Progenitor cell of endocrine pancreas (in vitro differentiated cells): ENCODE data around the gene NUCB1. TPM values are rescaled to one million over a fixed set of nuclear protein-coding genes. Genes with fewer than 3 reads are reported as not detected.
"Not testable (repeated sequence)": the region's sequence is repeated elsewhere in the genome, so short reads cannot be mapped to it uniquely, and the experiment has no call there.

Experiments
- DNase-seq: peaks from one replicate; pipeline ENCODE4 v3.0.0; 2021; ENCODE audit warnings: low spot score; ENCODE audit not compliant: unreplicated experiment
- H3K27ac Mint-ChIP-seq: 2 replicates; pipeline ENCODE4 v1.8.0; 2021; ENCODE audit warnings: mild to moderate bottlenecking, moderate library complexity, mixed read lengths
- H3K27me3 Mint-ChIP-seq: 2 replicates; pipeline ENCODE4 v1.8.0; 2021; ENCODE audit warnings: mixed read lengths
- H3K36me3 Mint-ChIP-seq: 2 replicates; pipeline ENCODE4 v1.8.0; 2022; ENCODE audit warnings: mixed read lengths; ENCODE audit not compliant: insufficient read depth
- H3K4me1 Mint-ChIP-seq: 2 replicates; pipeline ENCODE4 v1.8.0; 2021; ENCODE audit warnings: low read depth, mixed read lengths
- H3K4me3 Mint-ChIP-seq: 2 replicates; pipeline ENCODE4 v1.8.0; 2021; ENCODE audit warnings: low read depth, mild to moderate bottlenecking, moderate library complexity, mixed read lengths
- H3K9me3 Mint-ChIP-seq: 2 replicates; pipeline ENCODE4 v1.8.0; 2021; ENCODE audit warnings: low read depth, mixed read lengths
- total RNA-seq: library from RNA; stranded (reverse); gene quantifications from 2 replicates; pipeline ENCODE4 v1.2.1, GENCODE V29; 2021
- TF ChIP-seq, protein P1 (sequence below): fragments of 200-600 bp; sonication (generic); IDR thresholded peaks from one replicate; pipeline ENCODE4 v1.5.0; 2021; ENCODE audit warnings: antibody characterized with exemption, mild to moderate bottlenecking; ENCODE audit not compliant: unreplicated experiment

The NUCB1 gene
- total RNA-seq, 1 donor from 2014 or later, result 165 TPM

DNA sequence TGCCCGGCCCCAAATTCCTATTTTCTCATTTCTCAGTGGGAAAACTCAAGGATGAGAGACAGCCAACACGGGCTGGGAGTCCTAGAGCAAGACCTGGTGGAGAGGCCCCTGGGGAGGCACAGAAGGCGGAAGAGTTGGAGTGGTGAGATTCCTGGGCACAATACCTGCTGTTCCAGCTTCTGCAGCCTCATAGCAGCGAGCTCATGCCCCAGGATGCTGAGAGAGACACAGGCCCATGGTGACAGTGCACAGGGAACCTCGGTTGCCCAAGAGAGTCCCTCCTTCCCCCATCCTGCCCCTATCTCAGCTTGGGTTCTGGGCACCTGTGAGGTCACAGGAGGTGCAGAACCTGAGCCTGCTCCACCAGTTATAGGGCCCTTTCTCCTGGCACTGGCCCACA lies 2.9 kb upstream of the NUCB1 start:
- Mint-ChIP-seq H3K27ac (no peak overlapping the region), H3K4me1 (peaks cover 15% of the 10 kb centered on the region), H3K36me3 (no peaks in the 10 kb centered on the region), H3K27me3 (peaks cover 4% of the 10 kb centered on the region), H3K4me3 (no peak overlapping the region), H3K9me3 (no peaks in the 10 kb centered on the region)
- no peak for DNase-seq
- TF ChIP-seq, protein P1, sequence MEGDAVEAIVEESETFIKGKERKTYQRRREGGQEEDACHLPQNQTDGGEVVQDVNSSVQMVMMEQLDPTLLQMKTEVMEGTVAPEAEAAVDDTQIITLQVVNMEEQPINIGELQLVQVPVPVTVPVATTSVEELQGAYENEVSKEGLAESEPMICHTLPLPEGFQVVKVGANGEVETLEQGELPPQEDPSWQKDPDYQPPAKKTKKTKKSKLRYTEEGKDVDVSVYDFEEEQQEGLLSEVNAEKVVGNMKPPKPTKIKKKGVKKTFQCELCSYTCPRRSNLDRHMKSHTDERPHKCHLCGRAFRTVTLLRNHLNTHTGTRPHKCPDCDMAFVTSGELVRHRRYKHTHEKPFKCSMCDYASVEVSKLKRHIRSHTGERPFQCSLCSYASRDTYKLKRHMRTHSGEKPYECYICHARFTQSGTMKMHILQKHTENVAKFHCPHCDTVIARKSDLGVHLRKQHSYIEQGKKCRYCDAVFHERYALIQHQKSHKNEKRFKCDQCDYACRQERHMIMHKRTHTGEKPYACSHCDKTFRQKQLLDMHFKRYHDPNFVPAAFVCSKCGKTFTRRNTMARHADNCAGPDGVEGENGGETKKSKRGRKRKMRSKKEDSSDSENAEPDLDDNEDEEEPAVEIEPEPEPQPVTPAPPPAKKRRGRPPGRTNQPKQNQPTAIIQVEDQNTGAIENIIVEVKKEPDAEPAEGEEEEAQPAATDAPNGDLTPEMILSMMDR, result no peak

- H3K36me3 Mint-ChIP-seq, H3K27me3 Mint-ChIP-seq, H3K9me3 Mint-ChIP-seq, DNase-seq: not testable (repeated sequence)
- Mint-ChIP-seq H3K4me1 (peaks cover 13% of the 10 kb centered on the region), H3K27ac (peak overlapping the region; percentile 80), H3K4me3 (peak overlapping the region; percentile 73)
Observed at GRCh38 chr19:48899386-48899749, 744 bp upstream of the NUCB1 start.

GRCh38 chr19:48900477-48901406 lies 630 bp downstream of the NUCB1 start:
- peaks cover 10% of the 10 kb centered on the region for H3K36me3 Mint-ChIP-seq
- H3K9me3 Mint-ChIP-seq, result no peaks in the 10 kb centered on the region
- peaks cover 13% of the 10 kb centered on the region for H3K4me1 Mint-ChIP-seq
- no peaks in the 10 kb centered on the region for H3K27me3 Mint-ChIP-seq
- H3K27ac Mint-ChIP-seq, result peak overlapping the region; percentile 98
- peak overlapping the region; percentile 97 for H3K4me3 Mint-ChIP-seq
- no peak for DNase-seq
- TF ChIP-seq, protein P1, result no peak

DNA sequence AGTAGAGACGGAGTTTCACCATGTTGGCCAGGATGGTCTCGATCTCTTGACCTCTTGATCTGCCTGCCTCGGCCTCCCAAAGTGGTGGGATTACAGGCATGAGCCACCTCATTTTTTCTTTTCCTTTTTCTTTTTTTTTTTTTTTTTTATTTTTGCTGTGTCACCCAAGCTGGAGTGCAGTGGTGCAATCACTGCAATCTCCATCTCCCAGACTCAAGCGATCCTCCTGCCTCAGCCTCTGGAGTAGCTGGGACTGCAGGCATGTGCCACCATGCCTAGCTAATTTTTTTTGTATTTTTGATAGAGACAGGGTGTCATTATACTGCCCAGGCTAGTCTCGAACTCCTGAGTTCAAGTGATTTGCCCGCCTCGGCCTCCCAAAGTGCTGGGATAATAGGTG lies 2.2 kb downstream of the NUCB1 start:
- H3K9me3 Mint-ChIP-seq, H3K27ac Mint-ChIP-seq, H3K27me3 Mint-ChIP-seq, DNase-seq, H3K4me3 Mint-ChIP-seq: not testable (repeated sequence)
- H3K36me3 Mint-ChIP-seq, result peaks cover 16% of the 10 kb centered on the region
- H3K4me1 Mint-ChIP-seq, result peaks cover 13% of the 10 kb centered on the region

- Mint-ChIP-seq H3K36me3 (peaks cover 18% of the 10 kb centered on the region), H3K4me1 (peaks cover 13% of the 10 kb centered on the region)
- not testable (repeated sequence) for H3K4me3 Mint-ChIP-seq, H3K27me3 Mint-ChIP-seq, H3K9me3 Mint-ChIP-seq, H3K27ac Mint-ChIP-seq, DNase-seq
Observed at GRCh38 chr19:48903788-48904187, 3.7 kb downstream of the NUCB1 start.

- H3K9me3 Mint-ChIP-seq, result no peaks in the 10 kb centered on the region
- peaks cover 22% of the 10 kb centered on the region for H3K36me3 Mint-ChIP-seq
- H3K4me3 Mint-ChIP-seq, result no peak overlapping the region
- H3K4me1 Mint-ChIP-seq, result peaks cover 5% of the 10 kb centered on the region
- H3K27ac Mint-ChIP-seq, result no peak overlapping the region
- DNase-seq, result no peak
- TF ChIP-seq, protein P1, result no peak
- no peaks in the 10 kb centered on the region for H3K27me3 Mint-ChIP-seq
Observed at GRCh38 chr19:48905664-48906063, 5.6 kb downstream of the NUCB1 start.

GRCh38 chr19:48906324-48906723 lies 6.2 kb downstream of the NUCB1 start:
- no peak overlapping the region for H3K27ac Mint-ChIP-seq
- H3K4me3 Mint-ChIP-seq, result no peak overlapping the region
- no peaks in the 10 kb centered on the region for H3K4me1 Mint-ChIP-seq
- DNase-seq, result no peak
- TF ChIP-seq, protein P1, result no peak
- peaks cover 27% of the 10 kb centered on the region for H3K36me3 Mint-ChIP-seq
- no peaks in the 10 kb centered on the region for H3K9me3 Mint-ChIP-seq
- no peaks in the 10 kb centered on the region for H3K27me3 Mint-ChIP-seq
